ENCODE data around the gene ELF2.
"Not testable (repeated sequence)": the region's sequence is repeated elsewhere in the genome, so short reads cannot be mapped to it uniquely, and the experiment has no call there.

Gene ELF2

DNA sequence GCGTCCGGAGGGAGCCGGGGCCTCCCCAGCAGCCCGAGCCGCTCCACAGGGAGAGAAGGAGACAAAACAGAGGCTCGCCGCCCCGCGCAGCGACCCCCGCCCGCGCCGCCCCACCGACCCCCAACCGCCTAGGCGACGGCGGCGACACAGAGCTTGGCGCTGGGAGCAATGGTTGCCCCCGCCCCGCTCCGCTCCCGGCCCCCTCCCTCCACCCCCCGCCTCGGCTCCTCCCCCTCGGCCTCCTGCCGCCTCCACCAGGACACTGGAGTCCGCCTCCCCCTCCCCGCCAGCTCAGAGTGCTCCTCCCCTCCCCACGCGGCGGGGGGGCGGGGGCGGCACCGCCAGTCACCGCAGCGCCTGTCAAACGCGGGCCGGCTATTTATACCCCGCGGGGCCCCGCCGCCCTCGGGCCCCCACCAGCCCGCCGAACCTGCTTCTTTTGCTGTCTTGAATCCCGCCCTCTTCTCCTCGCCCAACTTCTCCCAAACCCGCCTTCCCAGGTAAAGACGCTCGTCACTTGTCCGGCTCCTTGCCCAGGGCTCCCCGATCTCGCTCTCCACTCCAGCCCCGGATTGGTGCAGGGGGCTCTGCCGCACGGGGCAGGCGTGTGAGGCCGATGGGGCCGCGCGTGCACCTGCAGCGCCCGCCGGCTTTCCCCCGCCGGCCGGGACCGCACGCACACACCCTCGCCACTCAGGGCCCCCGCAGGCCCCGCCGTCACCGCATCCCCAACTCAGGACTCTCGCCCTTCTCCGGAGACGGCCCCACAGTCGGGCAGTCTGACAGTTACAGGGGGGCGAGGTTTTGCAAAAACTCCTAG, at the start of gene ELF2:
ELF2 (minus strand) TSS at position 170 of the 820 bp plus-strand sequence. CDS start 39,517 bp downstream, outside the sequence.
- peak within 1 kb of the TSS; percentile 99 for H3K27ac Mint-ChIP-seq
- DNase-seq (ENCODE audit: low spot score in 2 of 2) (peak; percentile 82 to 88), ATAC-seq (ENCODE audit: low read depth) (peak; percentile 53)
- no peaks in the 10 kb centered on the region for H3K27me3 Mint-ChIP-seq
- H3K4me3 Mint-ChIP-seq, result peak within 1 kb of the TSS; percentile 99
- H3K36me3 Mint-ChIP-seq, result peaks cover 1% of the 10 kb centered on the region
- peaks cover 14% of the 10 kb centered on the region for H3K4me1 Mint-ChIP-seq
- H3K9me3 Mint-ChIP-seq, result no peaks in the 10 kb centered on the region

DNA sequence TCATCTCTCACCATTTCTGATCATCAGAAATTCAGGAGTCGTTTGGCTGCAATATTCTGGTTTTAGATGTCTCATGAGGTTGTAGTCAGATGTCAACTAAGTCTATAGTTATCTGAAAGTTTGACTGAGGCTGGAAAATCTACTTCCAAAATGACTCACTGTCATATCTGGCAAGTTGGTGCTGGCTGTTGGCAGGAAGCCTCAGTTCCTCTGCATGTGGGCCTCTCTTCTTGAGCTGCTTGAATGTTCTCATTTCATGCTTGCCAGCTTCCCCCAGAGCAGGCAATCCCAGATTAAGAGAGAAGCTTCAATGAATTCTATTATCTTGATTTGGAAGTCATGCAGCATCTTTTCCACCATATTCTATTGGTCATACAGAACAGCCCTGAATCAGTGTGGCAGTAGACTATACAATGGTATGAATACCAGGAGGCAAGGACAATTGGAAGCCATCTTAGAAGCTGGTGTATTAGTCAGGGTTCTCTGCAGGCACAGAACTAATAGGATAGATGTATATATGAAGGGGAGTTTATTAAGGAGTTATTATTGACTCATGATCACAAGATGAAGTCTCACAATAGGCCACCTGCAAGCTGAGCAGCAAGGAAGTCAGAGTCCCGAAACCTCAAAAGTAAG, 46.8 kb upstream of the ELF2 start:
- H3K4me3 Mint-ChIP-seq, result no peak overlapping the region
- H3K9me3 Mint-ChIP-seq, result no peaks in the 10 kb centered on the region
- peaks cover 13% of the 10 kb centered on the region for H3K4me1 Mint-ChIP-seq
- no peak for DNase-seq (ENCODE audit: low spot score in 2 of 2)
- H3K36me3 Mint-ChIP-seq, result no peaks in the 10 kb centered on the region
- H3K27ac Mint-ChIP-seq, result no peak overlapping the region
- no peaks in the 10 kb centered on the region for H3K27me3 Mint-ChIP-seq
- ATAC-seq (ENCODE audit: low read depth), result no peak

DNA sequence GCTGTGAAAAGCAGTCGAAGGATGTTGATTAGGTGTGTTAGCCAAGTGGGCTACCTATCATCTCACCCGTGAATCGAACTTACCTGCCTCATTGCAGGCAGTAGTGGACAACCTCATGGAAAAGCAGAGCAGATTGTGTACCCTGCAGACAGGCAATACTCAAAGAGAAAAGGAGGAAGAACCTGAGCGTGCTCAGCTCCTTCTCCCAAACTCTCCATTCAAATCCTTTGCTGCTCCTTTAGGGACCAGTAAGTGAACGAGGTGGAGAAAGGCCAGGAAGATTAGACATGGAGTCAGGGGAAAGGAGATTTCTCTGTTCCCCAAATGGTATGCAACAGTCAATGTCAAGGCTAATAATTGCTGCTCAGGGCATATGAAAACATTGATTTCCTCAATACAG, 45.2 kb upstream of the ELF2 start:
- Mint-ChIP-seq H3K27ac (no peak overlapping the region), H3K9me3 (no peaks in the 10 kb centered on the region), H3K4me3 (no peak overlapping the region), H3K36me3 (no peaks in the 10 kb centered on the region), H3K27me3 (no peaks in the 10 kb centered on the region), H3K4me1 (peaks cover 9% of the 10 kb centered on the region)
- DNase-seq (ENCODE audit: low spot score in 2 of 2) (no peak), ATAC-seq (ENCODE audit: low read depth) (no peak)

DNA sequence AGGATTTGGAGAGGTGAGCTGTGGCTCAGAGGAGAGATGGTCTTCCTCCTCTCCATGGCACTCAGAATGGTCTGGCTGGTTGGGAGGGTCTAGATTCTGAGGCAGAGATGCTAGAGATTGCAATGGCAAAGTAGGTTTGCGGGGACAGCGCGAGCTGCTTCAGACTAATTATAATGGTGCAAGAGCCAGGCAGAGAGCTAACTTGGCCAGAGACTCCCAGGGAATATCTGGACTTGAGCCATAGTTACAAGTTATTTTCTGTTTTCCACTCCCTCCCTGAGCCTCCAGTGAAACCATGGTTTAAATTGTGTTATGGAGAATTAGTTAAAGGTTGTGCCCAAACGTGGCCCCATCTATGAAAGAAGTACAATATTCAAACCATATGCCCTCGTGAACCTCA, 44.7 kb upstream of the ELF2 start:
- Mint-ChIP-seq H3K27me3 (no peaks in the 10 kb centered on the region), H3K9me3 (no peaks in the 10 kb centered on the region), H3K4me3 (no peak overlapping the region), H3K27ac (no peak overlapping the region), H3K36me3 (no peaks in the 10 kb centered on the region), H3K4me1 (peaks cover 9% of the 10 kb centered on the region)
- ATAC-seq (ENCODE audit: low read depth) (no peak), DNase-seq (ENCODE audit: low spot score in 2 of 2) (no peak)

DNA sequence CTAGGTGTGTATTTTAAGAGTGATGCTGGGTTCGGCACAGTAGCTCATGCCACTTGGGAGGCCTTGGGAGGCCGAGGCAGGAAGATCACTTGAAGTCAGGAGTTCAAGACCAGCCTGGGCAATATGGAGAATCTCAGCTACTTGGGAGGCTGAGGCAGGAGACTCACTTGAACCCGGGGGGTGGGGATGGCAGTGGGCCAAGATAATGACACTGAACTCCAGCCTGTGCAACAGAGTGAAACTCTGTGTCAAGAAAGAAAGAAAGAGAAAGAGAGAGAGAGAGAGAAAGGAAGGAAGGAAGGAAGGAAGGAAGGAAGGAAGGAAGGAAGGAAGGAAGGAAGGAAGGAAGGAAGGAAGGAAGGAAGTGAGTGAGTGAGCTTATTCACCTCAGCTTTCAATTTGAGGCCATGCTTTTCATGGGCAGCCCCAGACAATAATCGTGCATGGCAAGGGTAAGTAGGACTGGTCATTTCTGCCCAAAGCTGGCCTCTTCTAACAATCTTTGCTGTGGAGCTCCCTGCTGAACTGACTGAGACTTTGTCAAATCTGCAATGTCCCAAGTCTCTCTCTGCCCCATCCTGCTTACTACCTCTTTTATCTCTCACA, 42.5 kb upstream of the ELF2 start:
- no peak overlapping the region for H3K4me3 Mint-ChIP-seq
- H3K4me1 Mint-ChIP-seq, result peaks cover 12% of the 10 kb centered on the region
- no peaks in the 10 kb centered on the region for H3K9me3 Mint-ChIP-seq
- ATAC-seq (ENCODE audit: low read depth) (no peak), DNase-seq (ENCODE audit: low spot score in 2 of 2) (no peak)
- H3K27ac Mint-ChIP-seq, result peak overlapping the region; percentile 10
- H3K36me3 Mint-ChIP-seq, result no peaks in the 10 kb centered on the region
- no peaks in the 10 kb centered on the region for H3K27me3 Mint-ChIP-seq

DNA sequence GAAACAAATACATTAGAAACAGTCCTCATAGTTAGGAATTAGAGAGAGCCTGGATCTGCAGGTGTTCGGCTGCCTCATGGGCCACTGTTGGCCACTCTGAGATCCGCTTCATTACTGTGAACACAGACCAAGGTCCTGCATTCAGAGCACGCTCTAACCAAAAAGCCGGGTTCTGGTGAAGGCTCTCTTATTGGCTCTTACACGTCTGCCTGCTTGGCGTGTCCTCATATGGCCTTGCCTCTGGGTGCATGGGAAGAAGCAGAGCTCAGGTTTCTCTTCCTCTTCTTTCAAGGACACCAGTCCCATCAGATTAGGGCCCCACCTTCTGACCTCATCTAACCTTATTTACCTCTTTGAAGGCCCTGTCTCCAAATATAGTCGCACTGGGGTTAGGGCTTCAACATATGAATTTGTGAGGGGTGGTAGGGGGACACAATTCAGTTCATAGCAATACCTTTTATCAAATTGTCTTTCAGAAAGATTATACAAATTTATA, 37.1 kb upstream of the ELF2 start:
- ATAC-seq (ENCODE audit: low read depth) (peak; percentile 100), DNase-seq (ENCODE audit: low spot score in 2 of 2) (peak; percentile 38 to 52)
- H3K4me3 Mint-ChIP-seq, result peak overlapping the region; percentile 43
- H3K27ac Mint-ChIP-seq, result peak overlapping the region; percentile 92
- no peaks in the 10 kb centered on the region for H3K36me3 Mint-ChIP-seq
- no peaks in the 10 kb centered on the region for H3K9me3 Mint-ChIP-seq
- H3K27me3 Mint-ChIP-seq, result no peaks in the 10 kb centered on the region
- peaks cover 12% of the 10 kb centered on the region for H3K4me1 Mint-ChIP-seq

DNA sequence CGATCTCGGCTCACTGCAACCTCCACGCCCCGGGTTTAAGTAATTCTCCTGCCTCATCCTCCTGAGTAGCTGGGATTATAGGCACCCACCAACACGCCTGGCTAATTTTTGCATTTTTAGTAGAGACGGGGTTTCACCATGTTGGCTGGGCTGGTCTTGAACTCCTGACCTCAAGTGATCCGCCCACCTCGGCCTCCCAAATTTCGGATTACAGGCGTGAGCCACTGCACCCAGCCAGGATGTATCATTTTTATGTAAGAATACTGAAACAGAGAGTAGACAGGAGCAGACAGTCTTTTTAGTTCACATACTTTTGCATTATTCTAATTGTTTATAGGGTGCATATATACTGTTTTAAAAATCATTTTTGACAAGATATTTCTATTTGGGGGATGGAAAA, 36.6 kb upstream of the ELF2 start:
- Mint-ChIP-seq H3K27ac (peak overlapping the region; percentile 92), H3K4me3 (peak overlapping the region; percentile 43), H3K4me1 (peaks cover 12% of the 10 kb centered on the region)
- DNase-seq (ENCODE audit: low spot score in 2 of 2); H3K9me3 Mint-ChIP-seq; ATAC-seq (ENCODE audit: low read depth); H3K36me3 Mint-ChIP-seq; H3K27me3 Mint-ChIP-seq: not testable (repeated sequence)

DNA sequence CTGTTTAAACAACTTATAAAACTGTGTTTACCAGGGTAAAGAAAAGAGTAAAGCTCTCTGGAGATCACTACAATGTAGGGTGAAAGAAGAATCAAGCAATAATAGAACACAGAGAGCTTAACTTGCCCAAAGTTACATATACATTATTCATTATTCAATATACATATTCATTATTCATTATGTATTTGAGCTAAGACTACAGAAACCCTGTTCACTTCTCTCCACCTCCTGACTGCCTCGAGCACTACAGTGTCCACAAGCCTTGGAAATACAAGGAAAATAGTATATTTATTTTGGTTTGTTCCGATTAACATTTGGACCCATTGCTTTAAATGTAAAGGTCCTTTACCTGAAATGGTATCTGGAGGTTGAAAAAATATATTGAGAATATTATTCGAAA, 35.9 kb upstream of the ELF2 start:
- Mint-ChIP-seq H3K4me1 (peaks cover 12% of the 10 kb centered on the region), H3K27ac (no peak overlapping the region), H3K9me3 (no peaks in the 10 kb centered on the region), H3K36me3 (no peaks in the 10 kb centered on the region), H3K27me3 (no peaks in the 10 kb centered on the region), H3K4me3 (no peak overlapping the region)
- ATAC-seq (ENCODE audit: low read depth), result no peak
- no peak for DNase-seq (ENCODE audit: low spot score in 2 of 2)

DNA sequence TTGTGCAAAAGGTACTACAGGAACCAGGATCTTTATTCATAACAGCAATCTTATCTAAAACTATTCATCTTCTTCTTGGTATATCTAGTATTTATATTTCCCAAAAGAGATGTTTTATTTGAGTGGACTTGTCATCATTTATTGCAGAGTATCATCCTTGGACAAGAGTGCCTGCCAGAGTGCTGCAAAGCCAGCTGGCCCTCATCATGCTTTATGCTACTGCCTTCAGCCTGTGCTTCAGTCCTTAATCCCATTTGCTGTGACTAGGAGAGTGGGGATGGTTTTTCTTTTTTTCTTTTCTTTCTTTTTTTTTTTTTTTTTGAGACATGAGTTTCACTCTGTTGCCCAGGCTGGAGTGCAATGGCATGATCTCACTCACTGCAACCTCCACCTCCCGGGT, 33.5 kb upstream of the ELF2 start:
- Mint-ChIP-seq H3K9me3 (no peaks in the 10 kb centered on the region), H3K4me1 (peaks cover 12% of the 10 kb centered on the region), H3K36me3 (no peaks in the 10 kb centered on the region), H3K27ac (no peak overlapping the region), H3K4me3 (no peak overlapping the region), H3K27me3 (peaks cover 2% of the 10 kb centered on the region)
- ATAC-seq (ENCODE audit: low read depth) (no peak), DNase-seq (ENCODE audit: low spot score in 2 of 2) (no peak)

DNA sequence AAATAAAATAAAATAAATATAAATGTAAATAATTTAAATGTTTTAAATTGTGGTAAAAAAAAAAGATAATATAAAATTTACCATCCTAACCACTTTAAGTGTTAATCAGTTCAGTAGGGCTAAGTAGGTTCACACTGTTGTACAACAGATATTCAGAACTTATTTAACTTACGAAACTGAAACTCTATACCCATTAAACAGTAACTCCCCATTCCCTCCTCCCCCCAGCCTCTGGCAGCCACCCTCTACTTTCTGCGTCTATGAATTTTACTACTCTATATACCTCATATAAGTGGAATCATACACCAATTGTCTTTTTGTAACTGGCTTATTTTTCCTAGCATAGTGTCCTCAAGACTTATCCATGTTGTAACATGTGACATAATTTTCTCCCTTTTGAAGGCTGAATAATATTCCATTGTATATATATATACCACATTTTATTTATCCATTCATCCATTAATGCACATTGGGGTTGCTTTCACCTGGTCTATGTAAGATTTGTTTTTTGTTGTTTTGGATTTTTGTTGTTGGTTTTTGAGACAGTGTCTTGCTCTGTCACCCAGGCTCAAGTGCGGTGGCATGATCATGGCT, 32.5 kb upstream of the ELF2 start:
- no peak for ATAC-seq (ENCODE audit: low read depth)
- Mint-ChIP-seq H3K9me3 (no peaks in the 10 kb centered on the region), H3K27me3 (peaks cover 2% of the 10 kb centered on the region), H3K27ac (no peak overlapping the region), H3K36me3 (no peaks in the 10 kb centered on the region), H3K4me3 (no peak overlapping the region), H3K4me1 (peaks cover 9% of the 10 kb centered on the region)
- DNase-seq (ENCODE audit: low spot score in 2 of 2), result no peak

DNA sequence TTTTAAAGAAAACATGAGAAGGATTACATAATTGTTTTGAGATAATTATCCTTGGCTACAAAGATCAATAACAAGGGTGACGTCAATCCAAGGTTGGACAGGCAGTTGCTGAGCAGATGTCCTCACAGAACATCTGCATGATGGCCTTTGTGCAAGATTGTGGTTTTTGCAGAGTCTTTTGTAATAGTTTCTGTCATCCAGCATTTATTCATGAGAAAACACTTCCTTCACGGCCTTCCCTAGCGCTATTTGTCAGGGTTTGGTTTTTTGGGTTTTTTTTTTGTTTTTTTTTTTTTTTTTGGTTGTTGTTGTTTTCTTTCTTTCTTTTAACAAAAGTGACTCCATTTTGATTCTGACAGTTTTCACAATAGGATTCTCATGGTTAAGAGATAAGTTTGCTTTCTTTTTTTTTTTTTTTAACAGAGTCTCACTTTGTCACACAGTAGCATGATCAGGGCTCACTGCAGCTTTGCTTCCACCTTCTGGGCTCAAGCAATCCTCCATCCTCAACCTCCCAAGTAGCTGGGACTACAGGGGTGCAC, 31.5 kb upstream of the ELF2 start:
- Mint-ChIP-seq H3K36me3 (no peaks in the 10 kb centered on the region), H3K27me3 (peaks cover 2% of the 10 kb centered on the region), H3K9me3 (no peaks in the 10 kb centered on the region), H3K4me1 (no peaks in the 10 kb centered on the region), H3K4me3 (no peak overlapping the region), H3K27ac (no peak overlapping the region)
- DNase-seq (ENCODE audit: low spot score in 2 of 2) (no peak), ATAC-seq (ENCODE audit: low read depth) (peak; percentile 34)

DNA sequence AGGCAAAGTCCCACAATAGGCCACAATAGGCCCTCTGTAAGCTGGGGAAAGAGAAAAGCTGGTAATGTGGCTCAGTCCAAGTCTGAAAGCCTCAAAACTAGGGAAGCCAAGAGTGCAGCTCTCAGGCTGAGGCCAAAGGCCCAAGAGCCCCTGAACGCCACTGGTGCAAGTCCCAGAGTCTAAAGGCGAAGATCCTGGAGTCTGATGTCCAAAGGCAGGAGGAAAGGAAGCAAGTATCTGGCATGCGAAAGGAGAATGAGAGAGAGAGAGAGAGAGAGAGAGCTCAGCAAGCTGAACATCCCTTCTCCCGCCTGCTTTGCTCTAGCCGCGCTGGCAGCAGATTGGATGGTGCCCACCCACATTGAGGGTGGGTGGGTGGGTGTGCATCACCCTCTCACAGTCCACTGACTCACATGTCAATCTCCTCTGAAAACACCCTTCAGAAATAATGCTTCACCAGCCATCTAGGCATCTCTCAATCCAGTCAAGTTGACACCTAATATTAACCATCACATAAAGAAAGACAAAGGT, 30.9 kb upstream of the ELF2 start:
- no peak overlapping the region for H3K4me3 Mint-ChIP-seq
- H3K9me3 Mint-ChIP-seq, result no peaks in the 10 kb centered on the region
- ATAC-seq (ENCODE audit: low read depth) (no peak), DNase-seq (ENCODE audit: low spot score in 2 of 2) (no peak)
- H3K4me1 Mint-ChIP-seq, result no peaks in the 10 kb centered on the region
- no peaks in the 10 kb centered on the region for H3K36me3 Mint-ChIP-seq
- no peak overlapping the region for H3K27ac Mint-ChIP-seq
- peaks cover 2% of the 10 kb centered on the region for H3K27me3 Mint-ChIP-seq

DNA sequence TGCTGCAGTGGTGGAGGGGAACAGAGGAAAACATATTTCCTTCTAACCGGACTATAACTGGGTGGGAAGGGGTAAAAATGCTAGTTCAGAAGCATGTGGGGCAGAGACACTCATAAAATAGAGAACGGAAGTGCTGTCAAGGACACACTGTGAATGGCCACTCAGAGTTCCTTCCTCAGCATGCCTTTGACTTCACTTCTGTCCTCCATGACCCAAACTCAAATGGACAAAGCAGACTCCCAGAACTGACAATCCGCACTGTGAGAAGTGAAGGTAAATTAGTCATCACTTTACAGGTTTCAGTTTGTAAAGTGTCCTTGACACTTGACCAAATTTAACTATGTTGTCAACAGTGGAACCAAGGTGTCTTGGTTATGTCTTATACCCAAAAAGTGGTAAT, 30.2 kb upstream of the ELF2 start:
- peaks cover 2% of the 10 kb centered on the region for H3K27me3 Mint-ChIP-seq
- no peaks in the 10 kb centered on the region for H3K36me3 Mint-ChIP-seq
- H3K4me3 Mint-ChIP-seq, result no peak overlapping the region
- no peaks in the 10 kb centered on the region for H3K4me1 Mint-ChIP-seq
- no peaks in the 10 kb centered on the region for H3K9me3 Mint-ChIP-seq
- ATAC-seq (ENCODE audit: low read depth) (no peak), DNase-seq (ENCODE audit: low spot score in 2 of 2) (no peak)
- H3K27ac Mint-ChIP-seq, result no peak overlapping the region

DNA sequence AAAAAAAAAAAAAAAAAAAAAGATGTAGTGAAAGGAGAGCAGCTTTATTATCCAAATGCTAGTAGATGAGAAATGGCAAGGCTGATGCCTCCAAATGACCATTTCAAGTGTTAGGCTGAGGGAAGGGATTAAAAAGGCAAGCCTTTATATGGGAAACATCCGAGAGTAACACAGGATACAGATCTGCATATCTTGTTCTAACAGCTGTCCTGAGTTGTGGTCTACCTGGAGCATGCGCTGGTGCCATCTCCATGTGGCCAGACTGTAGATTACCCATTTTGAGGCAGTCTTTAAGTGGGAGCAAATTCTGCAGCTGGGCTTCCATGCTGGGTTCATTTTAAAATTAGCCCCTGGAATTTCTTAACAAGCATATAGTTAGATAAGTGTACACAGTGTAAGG, 26.0 kb upstream of the ELF2 start:
- Mint-ChIP-seq H3K9me3 (no peaks in the 10 kb centered on the region), H3K27me3 (peaks cover 7% of the 10 kb centered on the region), H3K36me3 (no peaks in the 10 kb centered on the region), H3K4me1 (no peaks in the 10 kb centered on the region), H3K4me3 (no peak overlapping the region), H3K27ac (no peak overlapping the region)
- no peak for ATAC-seq (ENCODE audit: low read depth)
- no peak for DNase-seq (ENCODE audit: low spot score in 2 of 2)
